CD14-positive monocyte (primary cell): ENCODE measurements around the gene IL20. TPM values are rescaled to one million over a fixed set of nuclear protein-coding genes. Genes with fewer than 3 reads are reported as not detected.

ENCODE experiments used
- DNase-seq, 3 donors: peaks; one replicate each; pipeline ENCODE4 v3.0.0-alpha.2; 2011 to 2022
- H2AFZ ChIP-seq: 2 replicates; pipeline ENCODE4 v1.6.0; 2012; ENCODE audit warnings: mild to moderate bottlenecking, low read depth, low read length, inconsistent platforms; ENCODE audit not compliant: insufficient read depth, poor library complexity, severe bottlenecking
- H3K27ac ChIP-seq, 2 donors: 1 replicate in 1 of 2; 2 replicates in 1 of 2; pipeline ENCODE4 v1.5.1; 2012 to 2013; ENCODE audit warnings: low read length in 2 of 2, control low read depth in 1 of 2, inconsistent platforms in 1 of 2, low read depth in 1 of 2, mild to moderate bottlenecking in 1 of 2
- H3K27me3 ChIP-seq, 2 donors: one replicate each; pipeline versions ENCODE4 v1.6.0 to v1.6.1; 2011 to 2013; ENCODE audit warnings: low read length in 2 of 2; ENCODE audit not compliant: control insufficient read depth in 2 of 2, insufficient read depth in 2 of 2
- H3K36me3 ChIP-seq, 2 donors: replicated peaks in 1 of 2; 1 replicate in 1 of 2; 2 replicates in 1 of 2; pipeline versions ENCODE4 v1.5.1 to v1.6.1; 2012 to 2013; ENCODE audit warnings: low read length in 2 of 2, control low read depth in 1 of 2, inconsistent platforms in 1 of 2, mild to moderate bottlenecking in 1 of 2; ENCODE audit not compliant: insufficient read depth in 2 of 2, control insufficient read depth in 1 of 2
- H3K4me1 ChIP-seq, 2 donors: 1 replicate in 1 of 2; 2 replicates in 1 of 2; pipeline versions ENCODE4 v1.5.1 to v1.6.1; 2012 to 2013; ENCODE audit warnings: low read length in 2 of 2, control low read depth in 1 of 2, inconsistent platforms in 1 of 2, mild to moderate bottlenecking in 1 of 2, moderate library complexity in 1 of 2; ENCODE audit not compliant: insufficient read depth in 2 of 2, control insufficient read depth in 1 of 2
- H3K4me2 ChIP-seq: replicated peaks from 2 replicates; pipeline ENCODE3; 2012; ENCODE audit warnings: low read length, moderate library complexity, mild to moderate bottlenecking; ENCODE audit not compliant: poor library complexity, severe bottlenecking; ENCODE audit errors: extremely low read depth
- H3K4me3 ChIP-seq, 3 experiments: fragments of 200-600 bp in 1 of 3; sonication (generic) in 1 of 3; replicated peaks in 1 of 3; 1 replicate in 2 of 3; 2 replicates in 1 of 3; pipeline ENCODE4 v1.5.1; 2011 to 2013; ENCODE audit warnings: low read length in 3 of 3, mild to moderate bottlenecking in 3 of 3, control low read depth in 2 of 3, low read depth in 2 of 3, inconsistent platforms in 1 of 3, moderate library complexity in 1 of 3
- H3K79me2 ChIP-seq: 2 replicates; pipeline ENCODE4 v1.6.0; 2012; ENCODE audit warnings: mild to moderate bottlenecking, control low read depth, inconsistent platforms, low read length, moderate library complexity; ENCODE audit not compliant: insufficient read depth
- H3K9ac ChIP-seq: 2 replicates; pipeline ENCODE4 v1.6.0; 2017; ENCODE audit warnings: low read length, mild to moderate bottlenecking; ENCODE audit not compliant: insufficient read depth, poor library complexity, severe bottlenecking
- H3K9me3 ChIP-seq, 2 donors: replicated peaks in 1 of 2; 1 replicate in 1 of 2; 2 replicates in 1 of 2; pipeline versions ENCODE4 v1.5.1 to v1.6.1; 2012 to 2013; ENCODE audit warnings: low read length in 2 of 2, control low read depth in 1 of 2; ENCODE audit not compliant: control insufficient read depth in 1 of 2, insufficient read depth in 1 of 2
- H4K20me1 ChIP-seq: 2 replicates; pipeline ENCODE4 v1.6.0; 2012; ENCODE audit warnings: mild to moderate bottlenecking, low read length, control low read depth, moderate library complexity; ENCODE audit not compliant: insufficient read depth
- H3K27ac Mint-ChIP-seq, 7 donors: one replicate each; pipeline ENCODE4 v1.8.0; 2020; ENCODE audit warnings: mild to moderate bottlenecking in 7 of 7, mixed read lengths in 7 of 7, moderate library complexity in 6 of 7, inconsistent platforms in 2 of 7
- H3K27me3 Mint-ChIP-seq, 3 donors: one replicate each; pipeline ENCODE4 v1.8.0; 2021 to 2022; ENCODE audit warnings: low read depth in 3 of 3, mild to moderate bottlenecking in 3 of 3, mixed read lengths in 3 of 3, moderate library complexity in 3 of 3, inconsistent platforms in 1 of 3
- H3K36me3 Mint-ChIP-seq, 2 donors: one replicate each; pipeline ENCODE4 v1.8.0; 2020; ENCODE audit warnings: mixed read lengths in 2 of 2, inconsistent platforms in 1 of 2, mild to moderate bottlenecking in 1 of 2
- H3K4me1 Mint-ChIP-seq: one replicate; pipeline ENCODE4 v1.8.0; 2020; ENCODE audit warnings: mild to moderate bottlenecking, mixed read lengths
- H3K4me3 Mint-ChIP-seq, 2 donors: one replicate each; pipeline ENCODE4 v1.8.0; 2020; ENCODE audit warnings: mild to moderate bottlenecking in 2 of 2, mixed read lengths in 2 of 2, moderate library complexity in 1 of 2
- H3K9me3 Mint-ChIP-seq, 7 donors: one replicate each; pipeline ENCODE4 v1.8.0; 2020 to 2022; ENCODE audit warnings: mixed read lengths in 7 of 7, mild to moderate bottlenecking in 6 of 7, moderate library complexity in 6 of 7, inconsistent platforms in 2 of 7
- CTCF ChIP-seq: fragments of 200-600 bp; IDR thresholded peaks from one replicate; pipeline ENCODE4 v1.8.0; 2022; ENCODE audit warnings: antibody characterized with exemption, mild to moderate bottlenecking
- WGBS: methylation state at CpG from one replicate; pipeline ENCODE4 v1.1.5; 2013; ENCODE audit warnings: missing lambda C conversion rate; ENCODE audit not compliant: insufficient coverage; 5-methylcytosine and 5-hydroxymethylcytosine counted together
- intact Hi-C, 2 donors: fragments of 100-400 bp; cut with micrococcal nuclease; formaldehyde crosslinking; loops; one replicate each; pipeline versions ENCODE4 v1.15.0 to v1.15.1; 2023
- polyA plus RNA-seq, 3 donors: library from polyadenylated mRNA; depleted of rRNA in 1 of 3; unstranded in 2 of 3; stranded (reverse) in 1 of 3; fragments of 300-500 nt in 2 of 3; fragments of >200 nt in 1 of 3; fragmentation: Illumina TruSeq in 2 of 3; gene quantifications; 1 replicate in 2 of 3; 2 replicates in 1 of 3; pipeline ENCODE4 v1.2.3, GENCODE V29; 2012 to 2021

The IL20 gene
- polyA plus RNA-seq, 3 donors = not detected

- no peaks in the 10 kb centered on the region for H3K79me2 ChIP-seq
- intact Hi-C loops = no loop called here
- H3K27ac Mint-ChIP-seq = no peak overlapping the region
- H3K9ac ChIP-seq = no peak overlapping the region
- TF ChIP-seq CTCF = no peak
- no peaks in the 10 kb centered on the region for H4K20me1 ChIP-seq
- no peak for DNase-seq
- no peak overlapping the region for H3K4me2 ChIP-seq
- H3K9me3 Mint-ChIP-seq = peaks cover 13 to 44% (median 33%) of the 10 kb centered on the region in 7 donors
- no peaks in the 10 kb centered on the region for H3K4me1 ChIP-seq
- no peaks in the 10 kb centered on the region for H3K4me1 Mint-ChIP-seq
- H3K36me3 ChIP-seq = no peaks in the 10 kb centered on the region
- no peak overlapping the region for H3K4me3 Mint-ChIP-seq
- H3K36me3 Mint-ChIP-seq = no peaks in the 10 kb centered on the region
- H3K9me3 ChIP-seq = peaks cover 12 to 21% of the 10 kb centered on the region in 2 donors
- no peaks in the 10 kb centered on the region for H3K27me3 ChIP-seq
- H3K27me3 Mint-ChIP-seq = peaks cover 1 to 2% (median 2%) of the 10 kb centered on the region in 3 donors
- H3K27ac ChIP-seq = no peak overlapping the region
- no peak overlapping the region for H3K4me3 ChIP-seq
- H2AFZ ChIP-seq = no peak overlapping the region
These were observed 13.0 kb downstream of the IL20 start for GRCh38 chr1:206878456-206878855.

GRCh38 chr1:206880314-206880713, 14.9 kb downstream of the IL20 start:
- no peaks in the 10 kb centered on the region for H3K4me1 ChIP-seq
- H3K79me2 ChIP-seq = no peaks in the 10 kb centered on the region
- H3K4me3 ChIP-seq = no peak overlapping the region
- peaks cover 12 to 21% of the 10 kb centered on the region in 2 donors for H3K9me3 ChIP-seq
- no peak overlapping the region for H2AFZ ChIP-seq
- no peaks in the 10 kb centered on the region for H3K36me3 Mint-ChIP-seq
- no peaks in the 10 kb centered on the region for H3K4me1 Mint-ChIP-seq
- H4K20me1 ChIP-seq = no peaks in the 10 kb centered on the region
- TF ChIP-seq CTCF = no peak
- intact Hi-C loops = no loop called here
- no peak overlapping the region for H3K4me3 Mint-ChIP-seq
- WGBS = 93% methylated on average over 2 of the region's 3 CpGs
- H3K4me2 ChIP-seq = no peak overlapping the region
- H3K27ac Mint-ChIP-seq = no peak overlapping the region
- H3K27ac ChIP-seq = no peak overlapping the region
- peaks cover 13 to 42% (median 29%) of the 10 kb centered on the region in 7 donors for H3K9me3 Mint-ChIP-seq
- DNase-seq = no peak
- H3K36me3 ChIP-seq = no peaks in the 10 kb centered on the region
- H3K27me3 Mint-ChIP-seq = peaks cover 2 to 5% (median 4%) of the 10 kb centered on the region in 3 donors
- no peak overlapping the region for H3K9ac ChIP-seq
- H3K27me3 ChIP-seq = peaks cover 0 to 2% of the 10 kb centered on the region in 2 donors
